Measurements from ENCODE around the gene NRXN3.
"Not testable (repeated sequence)": the region's sequence is repeated elsewhere in the genome, so short reads cannot be mapped to it uniquely, and the experiment has no call there.

NRXN3 gene

DNA sequence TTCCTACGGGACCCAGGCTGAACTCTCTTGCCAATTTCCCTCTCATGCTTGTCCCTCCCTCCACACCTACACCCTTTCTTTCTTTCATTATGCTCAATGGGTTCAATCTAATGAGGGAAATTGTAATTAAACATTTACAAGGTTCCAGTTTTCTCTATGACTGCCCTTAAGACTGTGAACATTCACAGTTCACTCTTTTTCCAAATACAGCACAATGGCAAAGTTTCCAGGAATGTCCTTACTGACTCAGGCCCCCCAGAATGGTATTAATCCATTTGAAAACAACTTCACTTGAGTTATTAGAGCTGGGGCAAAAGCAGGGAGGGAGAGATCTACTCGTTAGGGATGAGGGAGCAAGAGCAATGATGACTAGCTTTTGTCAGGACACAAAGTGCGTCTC, 892.1 kb downstream of the NRXN3 start:
- DNase-seq (ENCODE audit: low read depth in 2 of 2) = no peak

DNA sequence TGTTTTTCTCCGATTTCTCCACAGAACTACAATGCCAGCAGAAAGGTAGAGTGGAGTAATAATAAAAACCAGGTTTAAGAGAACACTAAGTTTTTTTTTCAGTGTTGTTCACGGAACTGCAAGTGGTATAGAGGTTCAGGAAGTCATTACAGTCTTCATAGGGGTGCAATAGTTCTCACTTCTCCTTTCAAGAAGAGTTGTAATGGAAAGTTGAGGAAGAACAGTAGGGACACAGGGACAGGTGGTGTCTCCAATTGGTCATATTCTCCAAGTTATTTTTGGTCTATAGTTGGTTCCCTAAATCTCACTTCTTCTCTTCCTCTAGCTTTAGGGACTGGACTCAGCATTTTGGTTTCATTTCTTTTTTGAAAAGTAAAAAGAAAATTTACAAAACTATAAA, 894.0 kb downstream of the NRXN3 start:
- DNase-seq (ENCODE audit: low read depth in 2 of 2) = no peak

DNA sequence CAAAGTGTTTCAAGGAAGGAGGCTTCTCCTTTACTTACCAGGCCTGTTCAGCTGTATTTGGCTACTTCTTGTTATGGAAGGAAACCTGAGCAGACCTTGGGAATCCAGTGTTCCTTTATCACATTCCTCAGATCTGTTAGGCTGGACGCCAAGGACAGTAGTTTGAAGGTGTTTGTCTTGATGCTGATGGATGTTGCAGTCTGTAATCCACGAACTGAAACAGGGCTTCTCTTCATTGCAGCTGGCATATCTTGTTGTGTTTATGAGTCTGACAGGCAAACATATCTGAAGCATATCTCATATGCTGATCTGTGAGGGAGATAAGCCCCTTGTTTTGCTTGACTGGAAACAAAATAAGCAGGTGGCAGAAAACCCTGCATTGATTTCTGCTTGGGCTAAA, 904.3 kb downstream of the NRXN3 start:
- DNase-seq (ENCODE audit: low read depth in 2 of 2) = no peak

DNA sequence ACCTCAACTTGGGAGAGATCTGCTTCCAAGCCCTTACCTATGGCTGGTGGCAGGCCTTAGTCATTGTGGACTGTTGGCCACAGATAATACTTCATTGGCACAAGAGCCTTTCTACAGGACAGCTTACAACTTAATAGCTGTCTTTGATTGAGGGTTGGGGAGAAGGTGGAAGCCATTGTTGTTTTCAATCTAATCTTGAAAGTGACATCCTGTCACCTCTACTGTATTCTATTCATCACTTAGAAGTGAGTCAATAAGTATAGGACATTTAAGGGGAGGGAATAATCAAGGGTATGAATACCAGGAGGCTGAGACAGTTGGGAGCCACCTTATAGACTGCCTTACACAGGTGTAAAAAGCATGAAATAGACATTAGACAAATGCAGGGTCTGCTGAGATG, 906.3 kb downstream of the NRXN3 start:
- no peak for DNase-seq (ENCODE audit: low read depth in 2 of 2)

DNA sequence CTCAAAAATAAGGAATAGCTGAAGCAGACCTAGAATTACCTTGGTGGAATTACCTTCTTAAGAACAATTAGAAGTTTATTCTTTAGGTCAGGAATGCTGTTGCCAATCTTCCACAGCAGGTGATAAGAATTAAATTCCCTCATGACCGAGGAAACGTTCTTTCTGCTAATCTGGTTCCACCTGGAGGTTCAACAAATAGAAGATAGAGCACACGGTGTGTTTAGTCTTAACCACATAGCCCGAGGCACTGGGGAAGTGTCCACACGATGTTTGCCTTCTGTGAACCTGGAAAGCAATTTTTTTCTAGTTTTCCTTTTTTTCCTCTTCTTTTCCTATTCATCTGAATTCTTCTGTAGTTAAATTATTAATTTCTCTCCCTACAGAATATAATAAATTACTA, 906.9 kb downstream of the NRXN3 start:
- DNase-seq (ENCODE audit: low read depth in 2 of 2) = no peak

DNA sequence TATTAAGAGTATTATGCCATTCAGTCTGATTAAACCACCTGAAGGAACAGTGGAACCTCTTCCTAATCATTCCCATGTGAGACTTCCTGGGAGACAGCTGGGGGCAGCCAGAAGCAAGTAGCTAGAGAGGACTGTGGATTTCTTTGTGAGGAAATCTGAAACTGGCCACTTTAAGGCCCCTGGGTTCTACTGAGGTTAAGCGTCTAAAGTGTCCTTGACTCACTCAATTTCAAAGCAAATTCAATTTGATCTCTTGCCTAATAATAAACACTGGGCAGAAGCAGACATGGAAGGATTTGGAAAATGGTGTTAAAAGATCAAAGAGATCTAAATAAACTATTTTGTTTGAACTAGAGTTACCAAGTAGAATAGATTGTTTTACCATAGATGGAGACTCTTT, 909.9 kb downstream of the NRXN3 start:
- no peak for DNase-seq (ENCODE audit: low read depth in 2 of 2)

DNA sequence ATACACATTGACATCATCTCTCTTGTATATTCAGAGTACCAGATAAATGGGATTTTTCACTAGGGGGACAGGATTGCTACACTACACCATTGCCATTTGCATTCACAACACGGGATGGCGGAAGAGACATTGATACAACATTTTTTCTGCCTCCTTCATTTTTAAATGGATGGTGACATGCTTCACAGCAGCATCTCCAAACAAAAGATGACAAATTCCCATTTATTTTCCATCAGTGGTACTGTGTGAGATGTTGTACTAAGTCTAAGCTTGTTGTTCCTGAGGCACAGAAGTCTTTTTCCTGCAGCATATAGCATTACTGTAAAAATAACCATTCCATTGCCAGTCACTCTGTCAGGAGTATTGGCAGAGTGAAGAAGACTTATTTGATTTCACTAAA, 912.7 kb downstream of the NRXN3 start:
- DNase-seq (ENCODE audit: low read depth in 2 of 2) = no peak

DNA sequence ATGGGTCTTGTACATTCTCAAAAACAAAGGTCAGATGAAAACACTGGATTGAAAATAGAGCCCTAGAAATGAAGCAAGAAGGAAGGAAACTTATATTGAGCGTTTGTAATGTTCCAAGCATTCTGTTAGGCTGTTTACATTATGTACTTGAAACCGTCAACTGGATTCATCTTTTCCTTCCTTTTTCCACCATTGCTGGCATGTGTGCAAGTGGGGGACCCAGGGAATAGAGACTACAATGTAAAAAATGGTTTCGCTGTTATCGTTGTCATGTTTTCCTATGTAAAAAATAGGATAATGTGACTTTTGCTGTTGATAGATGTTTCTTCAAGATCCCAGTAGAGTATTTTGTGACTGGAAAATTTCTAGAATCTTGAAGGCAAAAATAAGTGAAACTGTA, 913.2 kb downstream of the NRXN3 start:
- no peak for DNase-seq (ENCODE audit: low read depth in 2 of 2)

DNA sequence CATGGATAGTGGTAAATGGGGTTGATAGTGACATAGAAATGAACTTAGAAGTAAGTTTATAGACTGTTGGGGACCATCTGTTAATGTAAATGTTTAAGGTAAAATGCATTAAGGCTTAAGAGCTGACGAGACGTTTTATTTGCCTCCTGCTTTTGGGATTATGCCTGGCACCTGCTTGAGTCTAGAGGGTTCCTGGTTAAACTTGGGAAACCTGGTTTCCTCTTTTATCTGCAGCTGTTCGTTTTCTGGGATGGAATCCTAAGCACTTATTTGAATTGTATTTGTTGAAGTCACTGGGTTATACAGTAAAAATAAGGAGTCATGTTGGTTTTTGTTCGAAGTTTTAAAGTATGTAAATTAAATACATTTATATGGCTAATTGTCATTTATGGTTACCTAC, 914.7 kb downstream of the NRXN3 start:
- DNase-seq (ENCODE audit: low read depth in 2 of 2) = no peak

DNA sequence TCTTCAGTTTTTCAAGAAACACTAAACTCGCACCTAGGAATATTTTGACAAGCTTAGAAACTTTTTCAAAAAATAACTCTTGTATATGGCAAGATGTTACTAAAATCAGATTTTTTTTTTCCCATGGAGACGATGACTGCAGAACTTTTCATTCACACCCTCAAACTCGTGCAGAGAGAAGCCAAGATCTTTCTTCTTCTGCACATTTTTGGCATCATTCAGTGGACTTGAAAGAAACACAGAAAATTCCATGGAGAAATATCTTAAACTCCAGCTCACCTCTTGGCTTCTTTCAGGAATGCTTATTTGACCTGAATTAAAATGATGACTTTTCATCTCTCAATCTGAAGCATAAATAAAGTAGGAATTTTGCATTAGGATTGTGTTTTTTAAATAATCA, 919.4 kb downstream of the NRXN3 start:
- no peak for DNase-seq (ENCODE audit: low read depth in 2 of 2)

DNA sequence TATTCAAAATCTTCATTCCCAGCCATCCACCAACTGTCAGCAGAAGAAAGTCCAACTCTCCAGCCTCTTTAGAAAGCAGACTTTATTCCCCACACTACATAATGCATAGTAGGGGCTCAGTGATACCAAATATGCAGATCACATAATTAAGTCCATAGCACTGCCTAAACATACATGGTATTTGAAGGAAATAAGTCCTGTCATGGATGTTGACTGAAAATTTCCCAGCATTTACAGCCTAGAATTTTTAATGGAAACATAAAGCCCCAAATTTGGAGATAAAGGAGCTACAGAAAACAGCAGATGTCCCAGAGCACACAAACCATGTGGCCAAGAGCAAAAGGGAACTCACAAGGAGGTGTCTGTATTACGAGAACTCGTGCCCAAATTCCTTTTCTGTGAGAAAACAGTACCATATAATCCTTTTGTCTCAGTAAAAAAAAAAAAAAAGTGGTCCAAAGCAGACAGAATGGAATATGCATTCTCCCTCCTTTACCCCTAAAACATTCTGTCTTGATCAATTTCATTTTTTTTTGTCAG, 920.5 kb downstream of the NRXN3 start:
- no peak for DNase-seq (ENCODE audit: low read depth in 2 of 2)

DNA sequence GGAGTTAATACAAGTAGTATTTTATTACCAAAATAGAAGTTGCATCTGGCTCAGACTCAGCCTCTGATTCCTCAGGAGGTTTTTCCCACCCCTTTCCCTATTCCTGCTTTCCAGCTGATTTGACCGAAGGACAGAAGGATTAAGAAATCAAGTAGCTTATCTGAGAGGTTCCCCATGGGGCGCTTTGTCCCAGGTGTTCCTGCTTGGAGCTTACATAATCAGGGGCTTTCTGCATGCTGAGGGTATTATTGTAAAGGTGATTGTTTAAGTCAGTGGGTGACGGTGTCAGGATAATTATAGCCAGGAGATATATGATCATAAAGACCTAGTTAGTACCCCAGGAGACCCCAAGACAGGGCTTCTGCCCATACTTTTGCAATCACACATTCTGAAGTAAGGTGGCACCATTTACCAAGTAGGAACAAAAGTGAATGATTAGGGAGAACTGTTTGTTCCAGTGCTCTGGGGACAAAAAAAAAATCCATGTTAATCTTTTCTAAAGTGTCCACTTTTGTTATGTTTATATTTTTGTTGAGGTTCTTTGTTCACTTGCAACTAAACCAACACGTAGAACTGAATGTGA, 921.3 kb downstream of the NRXN3 start:
- no peak for DNase-seq (ENCODE audit: low read depth in 2 of 2)

DNA sequence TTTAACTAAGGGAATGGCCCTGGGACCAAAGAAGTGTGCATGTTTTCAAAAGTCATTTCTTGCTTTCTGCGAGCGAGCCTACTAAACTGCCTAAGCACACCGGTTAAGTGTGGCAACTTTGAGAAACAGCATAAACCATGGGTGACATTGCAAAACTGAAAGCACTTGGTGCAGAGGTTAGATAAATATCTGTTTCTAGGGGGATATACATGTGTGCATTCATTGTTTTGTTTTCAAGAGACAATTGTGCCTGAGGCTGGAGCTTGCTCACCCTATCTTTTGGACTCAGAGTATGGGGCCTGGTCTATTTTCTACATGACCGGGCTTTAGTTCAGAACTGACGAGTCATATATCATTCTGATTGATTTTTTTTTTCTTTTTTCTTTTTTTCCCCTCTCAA, 923.4 kb downstream of the NRXN3 start:
- DNase-seq (ENCODE audit: low read depth in 2 of 2) = no peak

DNA sequence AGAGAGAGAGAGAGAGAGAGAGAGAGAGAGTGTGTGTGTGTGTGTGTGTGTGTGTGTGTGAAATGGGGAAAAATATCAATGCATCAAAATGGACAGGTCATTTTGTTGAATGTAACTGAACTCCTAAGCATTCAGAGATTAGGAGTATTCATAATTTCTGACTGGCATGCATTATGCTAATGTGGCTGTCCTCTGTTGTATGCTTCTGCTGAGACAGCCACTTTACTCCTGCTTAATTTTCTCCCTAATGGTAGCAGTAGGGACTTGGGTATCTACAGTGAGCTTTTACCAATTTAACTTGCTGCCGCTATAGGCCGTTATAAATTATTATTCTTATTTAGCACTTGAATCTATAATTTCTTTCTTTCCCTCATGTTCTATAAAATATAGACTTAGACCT, 924.8 kb downstream of the NRXN3 start:
- no peak for DNase-seq (ENCODE audit: low read depth in 2 of 2)

DNA sequence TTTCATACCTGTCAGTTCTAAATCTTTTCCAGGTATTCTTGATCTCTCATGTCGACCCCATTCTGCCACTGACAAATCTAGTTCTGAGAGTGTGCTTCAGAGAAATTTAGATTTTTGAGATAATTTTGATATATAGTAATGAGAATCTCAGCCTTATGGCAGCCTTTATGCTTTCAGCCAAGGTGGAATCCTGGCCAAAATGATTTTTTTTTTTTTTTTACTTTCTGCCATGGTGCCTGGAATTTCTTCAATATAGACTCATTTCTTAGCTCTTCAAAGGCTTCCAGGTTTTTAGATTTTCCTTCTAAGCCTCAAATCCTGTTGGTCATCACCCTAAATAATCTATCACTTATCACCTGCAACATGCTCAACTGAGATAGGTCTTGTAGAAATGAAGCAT, 926.6 kb downstream of the NRXN3 start:
- DNase-seq (ENCODE audit: low read depth in 2 of 2) = no peak

DNA sequence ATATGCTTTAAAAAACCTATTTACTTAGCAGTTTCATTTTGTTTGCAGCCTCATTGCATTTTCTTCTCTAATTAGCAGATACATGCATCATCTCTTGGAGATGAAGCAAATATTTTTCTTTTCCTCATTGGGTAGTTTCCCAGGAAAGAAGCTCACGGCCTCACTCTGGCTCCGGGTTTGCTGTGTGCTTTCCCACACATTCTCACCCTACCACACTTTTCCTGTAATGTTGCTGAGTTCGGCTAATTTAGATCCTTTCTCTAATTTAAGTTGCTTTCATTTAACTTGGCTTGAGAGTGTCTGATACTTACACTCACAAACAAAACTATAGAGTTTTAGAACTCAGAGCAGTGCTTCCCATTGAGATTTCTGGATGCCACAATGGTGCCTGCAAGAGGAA, 928.2 kb downstream of the NRXN3 start:
- no peak for DNase-seq (ENCODE audit: low read depth in 2 of 2)

DNA sequence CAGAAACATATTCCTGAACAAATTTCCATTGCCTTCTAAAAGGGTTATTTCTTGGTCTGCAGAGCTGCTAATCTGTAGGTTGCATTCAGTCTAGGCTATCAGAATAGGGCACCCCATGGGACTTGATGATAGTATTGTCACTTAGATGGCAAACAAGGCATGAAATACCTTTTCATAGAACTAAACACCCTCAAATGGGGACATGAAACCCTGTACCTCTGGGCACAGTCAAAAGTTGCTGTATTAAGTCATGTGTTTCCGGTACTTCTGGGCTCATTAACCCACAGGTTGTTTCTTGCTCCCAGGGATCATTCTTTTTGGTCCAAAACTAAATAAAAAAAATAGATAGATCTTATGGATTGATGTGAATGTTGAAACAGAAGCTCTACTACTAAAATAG, 930.4 kb downstream of the NRXN3 start:
- no peak for DNase-seq (ENCODE audit: low read depth in 2 of 2)

DNA sequence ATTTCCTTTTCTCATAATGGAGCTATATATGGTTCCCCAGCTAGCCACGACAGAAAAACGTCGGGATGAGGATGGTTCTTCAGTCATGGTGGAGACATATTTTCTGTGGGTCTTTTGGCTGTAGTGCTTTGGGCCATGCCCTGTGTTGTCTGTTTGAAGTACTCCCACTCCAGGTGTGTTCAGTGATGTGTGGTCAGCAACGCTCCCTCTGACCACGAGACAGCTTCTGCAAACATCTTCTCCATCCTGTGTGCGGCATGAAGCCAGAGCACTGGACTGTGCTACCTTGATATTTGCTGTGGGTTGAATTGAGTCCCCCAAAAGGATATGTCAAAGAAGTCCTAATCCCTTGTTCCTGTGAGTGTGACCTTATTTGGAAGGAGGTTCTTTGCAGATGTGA, 931.2 kb downstream of the NRXN3 start:
- no peak for DNase-seq (ENCODE audit: low read depth in 2 of 2)

DNA sequence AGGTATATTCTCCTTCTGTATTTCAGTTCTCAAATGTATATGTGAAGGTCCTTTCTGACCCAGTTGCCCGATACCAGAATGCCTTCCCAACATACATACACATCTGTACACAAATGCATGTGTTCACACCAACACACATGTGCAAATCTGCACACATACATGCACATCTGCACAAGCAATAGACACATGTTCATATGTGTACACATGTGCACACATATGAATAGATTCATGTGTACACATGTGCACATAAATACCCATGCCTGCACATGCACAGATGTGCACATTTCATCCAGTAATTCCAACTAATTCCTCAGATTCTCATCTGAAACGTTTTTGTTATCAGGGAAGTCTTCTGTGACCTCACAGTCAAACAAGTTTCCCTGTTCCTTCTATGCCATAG, 933.6 kb downstream of the NRXN3 start:
- DNase-seq (ENCODE audit: low read depth in 2 of 2) = no peak

DNA sequence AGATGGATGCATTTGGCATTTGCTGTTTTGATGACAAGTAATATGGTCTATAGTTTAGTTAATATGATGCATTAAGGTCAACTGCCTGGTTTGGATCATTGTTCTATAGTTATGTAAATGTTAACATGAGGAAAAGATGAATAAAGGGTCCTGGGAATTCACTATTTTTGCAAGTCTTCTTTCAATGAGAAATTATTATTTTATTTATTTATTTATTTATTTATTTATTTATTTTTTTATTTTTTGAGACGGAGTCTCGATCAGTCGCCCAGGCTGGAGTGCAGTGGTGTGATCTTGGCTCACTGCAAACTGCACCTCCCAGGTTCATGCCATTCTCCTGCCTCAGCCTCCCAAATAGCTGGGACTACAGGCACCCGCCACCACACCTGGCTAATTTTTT, 940.4 kb downstream of the NRXN3 start:
- DNase-seq (ENCODE audit: low read depth in 2 of 2) = not testable (repeated sequence)

DNA sequence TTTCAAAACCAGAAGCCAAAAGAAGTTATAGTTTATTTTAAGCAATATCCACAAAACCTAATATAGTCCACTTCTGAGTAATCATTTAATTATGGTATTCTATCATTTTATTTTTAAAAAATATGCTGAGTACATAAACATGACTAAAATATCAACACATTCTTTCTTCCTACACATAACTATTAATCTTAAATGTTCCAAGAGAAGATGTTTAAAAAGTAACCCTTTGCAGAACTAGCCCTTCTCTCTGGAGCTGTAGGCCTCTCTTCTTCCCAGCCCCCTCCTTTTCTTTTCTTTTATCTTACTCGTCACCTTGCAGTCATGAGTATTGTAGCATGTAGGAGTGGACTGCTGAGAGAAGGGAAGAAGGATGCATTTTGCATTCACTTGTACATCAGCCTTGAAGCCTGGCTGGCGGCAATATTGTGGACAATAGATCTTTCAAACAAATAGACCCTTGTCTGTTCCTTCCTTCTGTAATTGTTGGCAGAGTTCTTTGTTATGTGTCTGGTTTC, 941.9 kb downstream of the NRXN3 start:
- no peak for DNase-seq (ENCODE audit: low read depth in 2 of 2)

DNA sequence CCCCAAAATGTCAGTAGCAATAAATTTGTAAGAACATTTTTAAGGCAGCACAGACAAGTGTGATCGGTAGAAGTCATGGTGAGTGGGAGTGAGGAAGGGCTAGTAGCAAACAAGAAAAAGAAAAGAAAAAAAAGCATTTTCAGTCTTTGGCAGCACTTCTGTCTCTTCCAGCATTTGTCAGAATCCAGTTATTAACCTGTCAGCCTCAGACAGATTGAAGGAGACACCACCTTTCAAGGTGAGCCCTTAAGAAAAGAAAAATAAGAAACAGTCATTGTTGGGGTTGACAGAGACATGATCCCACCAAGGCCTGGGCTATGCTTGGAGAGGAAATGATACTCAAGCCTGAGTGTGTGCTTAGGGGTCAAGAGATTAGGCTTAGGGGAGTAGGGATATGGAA, 947.4 kb downstream of the NRXN3 start:
- no peak for DNase-seq (ENCODE audit: low read depth in 2 of 2)

DNA sequence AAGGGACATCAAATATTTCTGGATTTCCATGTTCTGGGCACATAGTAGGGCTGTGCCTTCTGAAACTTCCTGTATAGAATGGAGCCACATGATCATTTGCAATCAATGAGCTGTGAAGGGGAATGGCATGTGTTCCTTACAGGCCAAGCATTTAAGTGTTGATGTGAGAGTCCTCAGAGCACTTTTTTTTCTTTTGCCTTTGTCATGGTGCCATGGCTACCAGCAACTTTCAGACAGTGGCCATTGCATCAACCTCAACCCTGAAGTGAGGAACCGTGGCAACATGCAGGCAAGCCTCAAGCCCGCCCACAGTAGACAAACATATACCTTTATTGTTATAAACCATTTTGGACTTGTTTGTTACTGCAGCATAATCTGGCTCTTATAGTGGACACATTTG, 948.1 kb downstream of the NRXN3 start:
- DNase-seq (ENCODE audit: low read depth in 2 of 2) = no peak

DNA sequence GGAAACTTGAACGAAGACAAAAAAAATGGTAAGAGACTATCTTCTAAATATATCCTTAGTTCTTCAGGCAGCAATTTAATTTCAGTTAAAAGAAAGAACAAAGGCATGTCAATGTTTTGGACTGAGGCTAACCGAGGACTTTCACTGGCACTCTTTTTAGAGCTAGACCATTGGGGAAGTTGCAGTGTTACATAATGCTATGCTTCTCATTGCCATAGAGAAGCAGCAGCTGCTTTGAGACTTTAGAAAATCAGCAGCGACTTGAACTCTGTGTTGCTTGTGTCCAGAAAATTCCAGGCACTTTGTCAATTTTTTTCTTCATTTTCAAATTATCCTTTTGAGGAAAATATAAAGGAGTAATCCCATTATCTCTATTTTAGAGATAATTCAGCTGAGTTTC, 964.2 kb downstream of the NRXN3 start:
- no peak for DNase-seq (ENCODE audit: low read depth in 2 of 2)
